Measurements from ENCODE around the gene PLAAT5.
A peak's percentile ranks its signal among the peaks of the same experiment; 100 is the strongest.
"Not testable (repeated sequence)": the region's sequence is repeated elsewhere in the genome, so short reads cannot be mapped to it uniquely, and the experiment has no call there.

Gene PLAAT5, protein sequence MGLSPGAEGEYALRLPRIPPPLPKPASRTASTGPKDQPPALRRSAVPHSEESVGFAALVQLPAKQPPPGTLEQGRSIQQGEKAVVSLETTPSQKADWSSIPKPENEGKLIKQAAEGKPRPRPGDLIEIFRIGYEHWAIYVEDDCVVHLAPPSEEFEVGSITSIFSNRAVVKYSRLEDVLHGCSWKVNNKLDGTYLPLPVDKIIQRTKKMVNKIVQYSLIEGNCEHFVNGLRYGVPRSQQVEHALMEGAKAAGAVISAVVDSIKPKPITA

DNA sequence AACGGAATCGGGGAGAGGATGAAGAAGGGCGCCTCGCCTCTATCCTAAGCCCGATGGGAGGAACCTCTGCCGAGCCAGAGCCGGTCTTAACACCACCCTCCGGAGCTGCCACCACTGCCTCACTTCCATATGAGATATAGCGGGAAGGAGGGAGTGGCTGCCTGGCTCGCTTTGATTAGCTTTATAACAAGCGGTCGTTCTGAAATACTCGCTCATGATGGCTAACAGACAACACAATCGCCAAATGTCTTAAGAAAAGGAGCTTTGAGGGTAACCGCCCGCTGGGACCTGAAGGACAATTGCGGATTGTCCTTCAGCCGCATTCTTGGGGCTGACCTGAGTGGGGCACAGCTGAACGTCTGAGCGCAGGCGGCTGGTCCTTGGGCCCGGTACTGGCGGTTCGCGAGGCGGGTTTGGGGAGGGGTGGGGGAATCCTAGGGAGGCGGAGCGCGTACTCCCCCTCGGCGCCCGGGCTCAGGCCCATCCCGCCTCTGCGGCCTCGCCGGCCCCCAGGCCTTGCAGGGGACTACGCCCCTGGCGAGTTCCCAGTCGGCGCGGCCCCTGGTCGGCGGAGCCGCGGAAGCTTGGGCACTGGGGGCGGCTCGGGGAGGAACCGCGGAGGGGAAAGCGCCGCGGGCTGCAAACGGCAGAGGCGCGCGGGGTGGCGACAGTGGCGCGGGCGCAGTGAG, at the start of gene PLAAT5:
Gene PLAAT5 (minus strand): TSS at position 617 of the 689 bp plus-strand sequence. CDS start 133 bp downstream, at position 484.
- no peak for DNase-seq

DNA sequence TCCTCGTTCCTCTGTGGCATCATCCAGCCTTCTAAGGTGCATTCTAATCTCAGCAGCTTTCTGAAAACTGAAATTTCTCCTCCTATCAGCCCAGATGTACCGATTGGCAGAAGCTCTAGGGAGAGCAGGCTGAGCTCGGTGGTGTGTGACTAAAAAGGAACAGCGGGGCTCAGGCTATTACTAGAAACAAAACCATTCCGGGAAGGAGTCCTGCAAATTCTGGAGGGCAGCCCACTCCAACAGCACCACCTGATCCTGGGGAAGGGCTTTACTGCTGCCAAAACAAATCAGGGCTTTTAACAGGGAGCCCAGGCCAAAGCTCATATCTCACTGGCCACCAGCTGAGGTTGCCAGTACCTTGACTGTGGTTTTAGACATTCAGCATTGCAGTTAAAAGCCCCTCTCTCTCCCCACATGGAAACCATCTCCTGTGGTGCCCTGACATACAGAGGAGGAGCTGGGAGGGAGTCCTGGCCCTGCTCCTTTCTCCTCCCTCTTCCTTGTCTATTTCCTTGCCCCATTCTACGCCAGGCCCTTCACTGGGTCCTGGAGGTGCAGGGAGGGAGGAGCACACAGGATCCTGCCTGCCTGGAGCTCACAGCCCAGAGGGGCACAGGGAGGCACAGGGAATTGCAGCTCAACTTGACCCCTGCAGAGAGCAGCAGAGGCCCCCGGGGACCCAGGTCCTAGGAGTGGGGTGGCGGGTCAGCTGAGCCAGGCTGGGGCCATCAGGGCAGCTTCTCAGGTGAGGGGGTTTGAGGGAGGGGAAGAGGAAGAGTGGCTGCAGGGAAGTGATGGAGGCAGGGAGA, 46.5 kb upstream of the PLAAT5 start:
- DNase-seq: peak; percentile 15

DNA sequence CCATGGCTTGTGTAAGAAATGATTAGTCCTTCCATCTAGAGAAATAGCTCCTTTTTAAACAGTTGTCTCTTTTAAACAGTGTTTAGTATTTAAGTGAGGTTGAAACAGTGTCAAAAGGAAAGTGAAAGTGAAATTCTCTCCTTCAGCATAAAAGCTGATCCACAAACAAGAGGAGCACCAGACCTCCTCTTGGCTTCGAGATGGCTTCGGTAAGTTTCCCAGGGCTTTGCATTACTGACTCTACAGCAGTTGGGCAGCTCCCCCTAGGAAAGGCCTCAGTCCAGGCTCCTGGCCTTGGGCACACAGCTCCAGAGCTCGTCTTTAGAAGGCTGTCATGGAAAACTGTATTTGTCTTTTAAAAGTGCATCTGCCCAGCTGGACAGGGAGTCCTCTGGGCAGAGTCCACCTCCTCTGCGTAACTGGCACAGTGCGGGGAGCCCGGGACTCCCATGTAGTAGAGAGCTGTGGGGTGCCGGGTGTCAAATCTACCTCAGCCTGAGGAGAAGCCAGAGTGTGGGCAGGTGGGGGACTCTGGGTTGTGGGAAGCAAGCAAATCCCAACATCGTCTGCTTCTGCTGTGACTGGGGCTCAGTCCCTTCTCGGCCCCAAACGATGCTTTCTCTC, 45.8 kb upstream of the PLAAT5 start, which contains the start of gene PLAAT4:
Gene PLAAT4 (plus strand): TSS at position 140 of the 624 bp plus-strand sequence. CDS start 61 bp downstream, at position 201.
- peak; percentile 74 for DNase-seq

DNA sequence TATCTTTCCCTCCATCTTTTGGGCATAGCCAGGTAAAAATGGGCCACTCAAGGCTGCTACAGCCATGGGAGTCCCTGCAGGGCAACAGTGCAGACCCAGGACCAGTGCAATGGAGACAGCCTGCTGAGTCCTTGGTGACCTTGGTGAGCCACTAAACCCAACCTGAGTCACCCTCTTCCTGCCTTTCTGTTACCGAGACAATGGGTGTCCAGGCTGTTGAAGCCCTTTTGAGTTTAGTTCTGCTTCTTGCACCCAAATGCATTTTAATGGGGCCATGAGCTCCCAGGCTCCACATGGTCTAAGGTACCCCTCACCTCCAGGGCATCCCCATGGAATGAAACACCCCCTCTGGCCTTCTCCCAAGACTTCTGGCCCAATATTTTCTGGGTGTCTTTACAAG, 44.8 kb upstream of the PLAAT5 start:
- peak; percentile 56 for DNase-seq

DNA sequence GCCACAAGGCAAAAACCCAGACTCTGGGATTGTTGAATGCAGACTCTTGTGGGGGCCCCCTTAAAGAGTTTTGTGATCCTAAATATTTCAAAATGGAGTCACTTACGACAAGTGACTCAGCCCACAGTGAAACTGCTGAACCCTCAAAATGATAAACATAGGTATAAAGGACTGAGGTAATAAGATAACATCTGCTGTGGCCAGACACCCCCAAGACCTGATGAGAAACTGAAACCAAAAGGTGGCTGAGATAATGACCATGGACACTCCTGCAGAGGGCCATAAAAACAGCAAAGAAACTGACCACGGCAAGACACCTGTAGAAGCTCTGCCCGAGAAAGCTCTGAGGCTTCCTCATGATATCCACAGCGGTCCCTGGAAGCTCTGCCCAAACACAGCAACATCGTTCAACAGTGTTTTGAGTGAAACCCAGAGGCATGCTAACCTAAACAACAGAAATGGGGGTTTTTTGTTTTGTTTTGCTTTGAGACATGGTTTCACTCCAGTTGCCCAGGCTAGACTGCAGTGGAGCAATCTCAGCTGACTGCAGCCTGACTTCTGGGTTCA, 44.0 kb upstream of the PLAAT5 start:
- DNase-seq: peak; percentile 59

DNA sequence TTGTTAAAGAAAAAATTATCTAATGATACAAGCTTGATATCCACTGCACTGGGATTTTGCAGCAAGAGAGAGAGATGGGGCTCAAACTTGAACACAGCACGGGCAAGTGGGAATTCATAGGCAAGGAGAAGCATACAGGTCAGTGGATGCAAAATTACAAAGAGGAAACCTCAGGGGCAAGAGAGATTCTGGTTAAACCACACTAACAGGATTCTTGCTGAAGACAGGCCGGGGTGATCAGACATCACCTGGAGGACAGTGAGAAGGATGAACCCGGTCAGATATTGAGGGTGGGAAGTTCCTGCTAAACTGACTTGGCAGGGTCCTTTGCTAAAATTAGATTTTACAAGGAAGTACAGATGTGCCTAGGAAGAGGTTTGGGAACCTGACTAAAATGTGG, 43.1 kb upstream of the PLAAT5 start:
- DNase-seq: no peak

DNA sequence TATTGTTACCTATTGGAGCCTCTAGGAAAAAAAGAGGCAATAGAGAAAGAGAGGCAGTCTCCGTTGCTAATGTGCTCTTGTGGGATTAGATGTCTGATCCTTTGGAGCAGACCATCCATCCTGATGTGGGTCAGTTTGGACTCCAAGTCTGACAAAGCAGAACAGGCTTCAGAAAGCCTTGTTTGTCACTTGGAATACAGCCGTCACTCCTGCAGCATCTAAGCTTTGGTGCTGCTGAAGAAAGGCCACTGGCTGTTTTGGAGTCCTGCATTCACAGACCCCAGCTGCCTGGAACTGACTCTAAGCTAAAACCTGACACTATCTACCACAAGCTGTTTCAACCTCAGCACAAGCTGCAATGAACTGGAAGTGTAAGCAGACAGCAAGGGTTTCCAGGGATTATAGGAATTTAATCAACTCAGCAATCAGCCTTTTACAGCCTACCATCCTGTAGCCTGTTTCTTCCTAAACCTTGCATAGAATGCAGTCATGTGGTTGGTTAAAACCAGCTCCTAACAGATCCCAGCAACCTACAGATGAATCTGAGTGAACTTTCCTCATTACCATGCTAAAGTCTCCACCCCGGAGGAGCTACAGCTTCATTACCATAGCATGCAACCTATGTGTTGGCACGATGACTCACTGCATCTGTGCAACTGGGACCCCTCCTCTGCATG, 42.0 kb upstream of the PLAAT5 start:
- no peak for DNase-seq

DNA sequence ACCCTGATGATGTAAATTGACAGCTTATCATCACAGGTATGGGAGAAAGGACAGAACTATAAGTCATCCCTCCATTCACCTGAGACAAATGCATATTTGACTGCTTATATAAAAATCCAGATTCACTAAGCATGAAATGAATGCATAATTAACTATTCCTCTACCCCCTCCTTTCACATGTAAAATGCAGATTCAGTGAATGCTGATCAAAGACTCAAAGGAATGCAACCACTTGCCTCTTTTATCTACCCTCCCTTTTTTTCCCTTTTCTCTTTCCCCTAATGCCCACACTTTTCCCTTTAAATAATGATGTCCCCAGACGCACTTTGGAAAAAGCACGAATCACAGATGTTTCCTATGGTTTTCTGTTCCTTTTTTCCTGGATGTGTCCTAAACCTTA, 41.1 kb upstream of the PLAAT5 start:
- DNase-seq: no peak

DNA sequence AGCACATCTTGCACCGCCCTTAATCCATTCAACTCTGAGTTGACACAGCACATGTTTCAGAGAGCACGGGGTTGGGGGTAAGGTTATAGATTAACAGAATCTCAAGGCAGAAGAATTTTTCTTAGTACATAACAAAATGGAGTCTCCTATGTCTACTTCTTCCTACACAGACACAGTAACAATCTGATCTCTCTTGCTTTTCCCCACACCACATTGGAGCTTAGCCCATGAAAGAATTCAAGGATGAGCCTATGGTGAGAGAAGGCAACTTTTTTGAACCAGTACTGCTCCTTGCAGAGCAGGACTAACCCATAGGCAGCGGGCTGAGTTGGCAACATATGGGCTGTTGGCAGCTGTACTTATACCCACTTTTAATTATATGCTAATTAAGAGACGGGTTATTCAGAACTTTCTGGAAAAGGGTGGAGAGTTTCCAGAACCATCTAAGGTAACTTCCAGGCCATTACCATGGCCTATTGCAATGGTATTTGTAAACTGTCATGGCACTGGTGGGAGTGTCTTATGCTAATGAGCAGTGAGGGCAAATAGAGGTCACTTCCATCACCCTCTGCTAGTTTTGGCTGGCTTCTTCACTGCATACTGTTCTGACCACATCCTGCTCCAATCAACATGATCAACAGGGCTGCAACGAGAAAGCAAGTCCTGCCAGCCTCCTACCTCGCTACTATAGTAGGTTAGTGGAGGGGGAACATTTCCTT, 40.3 kb upstream of the PLAAT5 start:
- peak; percentile 90 for DNase-seq

DNA sequence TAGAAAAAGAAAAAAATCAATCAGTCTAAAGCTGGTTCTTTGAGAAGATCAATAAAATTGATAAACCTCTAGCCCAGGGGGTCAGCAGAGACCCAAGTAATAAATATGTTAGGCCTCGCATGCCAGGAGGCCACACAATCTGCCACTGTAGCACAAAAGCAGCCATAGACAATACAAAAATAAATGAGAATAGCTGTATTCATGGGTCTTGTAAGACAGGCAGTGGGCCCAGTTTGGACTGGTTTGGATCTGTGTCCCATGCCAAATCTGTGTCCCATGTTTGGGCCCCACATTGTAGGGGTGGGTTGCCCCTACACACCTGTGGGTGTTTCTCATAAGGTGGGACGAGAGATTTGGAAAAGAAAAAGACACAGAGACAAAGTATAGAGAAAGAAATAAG, 39.1 kb upstream of the PLAAT5 start:
- DNase-seq: no peak

DNA sequence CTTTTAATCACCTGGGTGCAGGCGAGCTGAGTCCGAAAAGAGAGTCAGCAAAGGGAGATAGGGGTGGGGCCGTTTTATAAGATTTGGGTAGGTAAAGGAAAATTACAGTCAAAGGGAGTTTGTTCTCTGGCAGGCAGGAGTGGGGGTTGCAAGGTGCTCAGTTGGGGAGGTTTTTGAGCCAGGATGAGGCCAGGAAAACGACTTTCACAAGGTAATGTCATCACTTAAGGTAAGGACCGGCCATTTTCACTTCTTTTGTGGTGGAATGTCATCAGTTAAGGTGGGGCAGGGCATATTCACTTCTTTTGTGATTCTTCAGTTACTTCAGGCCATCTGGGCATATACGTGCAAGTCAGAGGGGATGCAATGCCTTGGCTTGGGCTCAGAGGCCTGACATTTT, 38.4 kb upstream of the PLAAT5 start:
- DNase-seq: not testable (repeated sequence)

DNA sequence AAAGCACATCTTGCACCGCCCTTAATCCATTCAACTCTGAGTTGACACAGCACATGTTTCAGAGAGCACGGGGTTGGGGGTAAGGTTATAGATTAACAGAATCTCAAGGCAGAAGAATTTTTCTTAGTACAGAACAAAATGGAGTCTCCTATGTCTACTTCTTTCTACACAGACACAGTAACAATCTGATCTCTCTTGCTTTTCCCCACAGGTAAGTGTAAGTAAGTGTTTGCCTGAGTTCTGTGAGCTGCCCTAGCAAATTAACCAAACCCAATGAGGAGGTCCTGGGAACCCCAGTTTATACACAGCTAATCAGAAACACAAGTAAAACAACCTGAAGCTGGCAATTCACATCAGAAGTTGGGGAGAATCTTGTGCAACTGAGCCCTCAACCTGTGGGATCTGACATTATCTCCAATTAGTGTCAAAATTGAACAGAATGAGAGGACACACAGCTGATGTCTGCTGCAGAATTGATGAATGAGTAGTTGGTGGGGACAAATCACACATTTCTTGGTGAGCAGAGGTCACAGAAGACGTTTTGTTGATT, 37.8 kb upstream of the PLAAT5 start:
- DNase-seq: not testable (repeated sequence)

DNA sequence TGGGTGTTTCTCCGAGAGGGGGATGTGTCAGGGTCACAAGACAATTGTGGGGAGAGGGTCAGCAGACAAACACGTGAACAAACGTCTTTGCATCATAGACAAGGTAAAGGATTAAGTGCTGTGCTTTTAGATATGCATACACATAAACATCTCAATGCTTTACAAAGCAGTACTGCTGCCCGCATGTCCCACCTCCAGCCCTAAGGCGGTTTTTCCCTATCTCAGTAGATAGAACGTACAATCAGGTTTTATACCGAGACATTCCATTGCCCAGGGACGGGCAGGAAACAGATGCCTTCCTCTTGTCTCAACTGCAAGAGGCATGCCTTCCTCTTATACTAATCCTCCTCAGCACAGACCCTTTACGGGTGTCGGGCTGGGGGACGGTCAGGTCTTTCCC, 37.2 kb upstream of the PLAAT5 start:
- not testable (repeated sequence) for DNase-seq

DNA sequence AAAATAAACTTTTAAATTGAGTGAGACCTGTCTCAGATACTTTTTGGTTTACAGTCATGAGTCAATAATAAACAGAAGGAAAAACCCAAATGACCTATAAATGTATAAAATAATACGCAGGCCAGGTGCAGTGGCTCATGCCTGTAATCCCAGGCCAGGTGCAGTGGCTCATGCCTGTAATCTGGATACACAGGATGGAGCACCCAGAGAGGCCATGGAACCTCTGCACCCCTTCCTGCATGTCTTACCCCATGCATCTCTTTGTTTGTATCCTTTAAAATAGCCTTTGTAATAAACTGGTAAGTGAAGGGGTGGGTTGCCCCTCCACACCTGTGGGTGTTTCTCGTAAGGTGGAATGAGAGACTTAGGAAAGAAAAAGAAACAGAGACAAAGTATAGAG, 36.7 kb upstream of the PLAAT5 start:
- no peak for DNase-seq

DNA sequence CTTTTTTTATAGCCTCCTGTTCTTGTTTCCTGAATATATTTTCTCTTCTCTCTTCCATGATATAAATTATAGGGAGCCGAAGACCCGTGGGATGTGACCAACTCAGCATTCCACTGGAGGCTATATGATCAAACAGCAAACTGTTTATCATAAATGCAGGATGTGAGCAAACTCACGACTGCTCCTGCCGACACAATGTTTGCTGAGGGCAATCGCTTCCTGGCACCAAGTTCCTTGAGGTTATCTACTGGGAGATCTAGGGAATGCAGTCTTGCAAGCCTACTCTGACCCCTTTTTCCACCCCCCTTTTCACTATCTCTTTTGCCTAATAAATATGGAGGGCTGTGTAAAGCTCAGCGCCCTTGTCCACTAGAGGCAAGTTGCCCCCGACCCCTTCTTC, 32.2 kb upstream of the PLAAT5 start:
- DNase-seq: no peak

DNA sequence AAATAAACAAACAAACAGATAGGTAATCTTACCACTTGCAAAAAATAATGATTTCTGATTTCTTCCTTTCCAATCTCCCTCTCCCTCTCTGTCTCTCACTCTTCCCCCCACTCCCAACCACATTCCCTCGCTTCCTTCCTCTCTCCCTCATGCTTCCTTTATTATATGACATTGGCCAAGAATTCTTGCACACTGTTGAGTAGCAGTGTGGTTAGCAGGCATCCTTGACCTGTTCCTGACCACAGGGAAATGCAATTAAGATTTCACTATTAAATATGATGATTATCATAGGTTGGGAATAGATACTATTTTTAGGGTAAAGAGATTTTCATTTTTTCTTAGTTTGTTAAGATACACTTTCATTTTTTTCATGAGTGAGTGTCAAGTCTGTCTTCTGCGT, 30.9 kb upstream of the PLAAT5 start:
- no peak for DNase-seq

DNA sequence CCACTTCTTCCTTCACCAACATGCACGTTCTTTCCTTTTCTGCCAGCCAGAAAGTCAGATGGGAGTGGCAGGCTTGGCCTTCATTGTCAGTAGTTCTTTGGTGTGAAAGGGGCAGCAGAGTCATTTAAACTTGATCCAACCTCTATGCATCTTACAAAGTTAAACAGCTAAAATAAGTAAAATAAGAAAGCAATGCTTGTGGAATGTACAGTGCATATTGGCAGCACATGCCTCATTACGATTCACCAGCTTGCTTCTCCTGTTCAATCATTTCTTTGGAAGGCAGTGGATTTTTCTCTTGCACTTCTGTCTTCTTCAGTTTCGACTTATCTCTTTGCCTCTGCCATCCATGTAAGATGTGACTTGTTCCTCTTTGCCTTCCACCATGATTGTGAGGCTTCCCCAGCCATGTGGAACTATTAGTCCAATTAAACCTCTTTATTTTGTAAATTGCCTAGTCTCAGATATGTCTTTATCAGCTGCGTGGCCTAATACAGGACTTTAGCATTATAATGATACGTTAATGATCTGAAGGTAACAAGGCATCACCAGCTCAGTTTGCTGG, 29.7 kb upstream of the PLAAT5 start:
- DNase-seq: no peak

DNA sequence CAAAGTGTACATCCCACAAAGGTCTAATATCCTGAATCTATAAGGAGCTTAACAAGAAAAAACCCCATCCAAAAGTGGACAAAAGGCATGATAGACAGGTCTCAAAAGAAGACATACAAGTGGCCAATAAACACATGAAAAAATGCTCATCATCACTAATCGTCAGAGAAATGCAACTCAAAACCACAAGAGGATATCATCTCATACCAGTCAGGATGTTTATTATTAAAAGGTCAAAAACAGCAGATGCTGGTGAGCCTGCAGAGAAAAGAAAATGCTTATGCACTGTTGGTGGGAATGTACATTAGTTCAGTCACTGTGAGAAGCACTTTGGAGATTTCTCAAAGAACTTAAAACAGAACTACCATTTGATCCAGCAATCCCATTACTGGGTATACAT, 27.6 kb upstream of the PLAAT5 start:
- DNase-seq: peak; percentile 54

DNA sequence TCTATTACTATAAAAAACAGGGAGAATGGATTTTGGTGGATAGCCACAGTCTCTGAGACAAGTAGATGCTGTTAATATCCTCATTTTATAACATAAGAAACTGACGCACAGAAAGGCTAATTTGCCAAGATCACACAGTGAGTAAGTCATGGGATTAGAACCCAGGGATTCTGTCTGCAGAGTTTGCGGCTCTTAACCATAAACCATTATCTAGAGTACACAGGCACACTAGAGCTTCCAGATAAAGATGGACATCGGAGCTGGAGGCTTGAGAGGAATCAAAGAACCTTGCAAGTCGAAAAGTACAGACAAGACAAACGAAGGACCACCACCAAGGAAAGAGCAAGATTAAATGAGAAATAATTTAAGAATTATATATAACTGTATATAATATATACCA, 26.2 kb upstream of the PLAAT5 start:
- no peak for DNase-seq

DNA sequence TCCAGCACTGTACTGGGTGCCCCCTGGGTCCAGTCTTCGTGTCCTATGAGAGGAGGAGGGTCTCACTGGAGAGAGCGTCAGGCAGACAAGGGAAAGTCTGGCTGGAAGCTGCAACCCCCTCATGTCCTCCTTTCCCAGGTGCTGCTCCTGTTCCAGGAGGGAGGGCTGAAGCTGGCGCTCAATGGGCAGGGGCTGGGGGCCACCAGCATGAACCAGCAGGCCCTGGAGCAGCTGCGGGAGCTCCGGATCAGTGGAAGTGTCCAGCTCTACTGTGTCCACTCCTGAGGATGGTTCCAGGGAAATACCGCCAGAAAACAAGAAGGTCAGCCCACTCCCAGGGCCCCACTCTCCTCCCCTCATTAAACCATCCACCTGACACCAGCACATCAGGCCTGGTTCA, 25.1 kb upstream of the PLAAT5 start:
- DNase-seq: no peak

DNA sequence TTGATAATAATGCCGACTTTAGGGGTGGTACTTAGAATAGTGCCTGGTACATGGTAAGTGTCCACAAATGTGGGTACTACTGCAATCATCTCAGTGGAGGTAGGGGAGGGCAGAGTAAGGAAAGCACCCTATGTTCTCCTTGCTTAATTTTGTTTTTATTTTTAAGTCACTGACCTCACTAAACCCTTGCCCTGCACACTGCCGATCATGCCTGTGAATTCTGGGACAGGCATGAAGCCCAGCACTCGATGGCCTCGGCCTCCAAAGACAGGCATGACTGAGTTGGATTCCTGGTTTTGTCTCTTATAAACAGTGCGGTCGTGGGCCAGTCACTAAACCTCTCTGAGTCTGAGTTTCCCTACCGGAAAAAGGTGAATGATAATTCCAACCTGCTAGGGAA, 21.8 kb upstream of the PLAAT5 start:
- DNase-seq: no peak

All from CD4-positive, alpha-beta T cell treated with Interleukin-17A for 1 hour (primary cell).